Thoracic aorta (tissue), 2 donors: ENCODE measurements around the gene PMEL. TPM values are rescaled to one million over a fixed set of nuclear protein-coding genes. Genes with fewer than 3 reads are reported as not detected.

Source experiments
- ATAC-seq: fragments of 150-250 bp; one replicate; pipeline ENCODE4 v1.8.0; 2017; ENCODE audit warnings: low read depth; ENCODE audit not compliant: insufficient number of reproducible peaks, low FRiP score
- DNase-seq: peaks from one replicate; pipeline ENCODE4 v3.0.0-alpha.2; 2020; ENCODE audit warnings: low spot score
- H3K27ac ChIP-seq, 2 donors: fragments of 200-600 bp; sonication (generic); 1 replicate in 1 of 2; 2 replicates in 1 of 2; pipeline ENCODE4 v1.5.1; 2016; ENCODE audit warnings: mild to moderate bottlenecking in 2 of 2, moderate library complexity in 2 of 2
- H3K27me3 ChIP-seq: fragments of 200-600 bp; sonication (generic); replicated peaks from 2 replicates; pipeline ENCODE4 v1.6.0; 2016; ENCODE audit warnings: mild to moderate bottlenecking; ENCODE audit not compliant: insufficient read depth
- H3K36me3 ChIP-seq: fragments of 200-600 bp; sonication (generic); one replicate; pipeline ENCODE4 v1.5.1; 2016
- H3K4me1 ChIP-seq, 2 donors: fragments of 200-600 bp; sonication (generic); 1 replicate in 1 of 2; 2 replicates in 1 of 2; pipeline versions ENCODE4 v1.5.1 to v1.6.0; 2016; ENCODE audit warnings: low read depth in 2 of 2, mild to moderate bottlenecking in 1 of 2; ENCODE audit not compliant: control insufficient read depth in 1 of 2
- H3K4me3 ChIP-seq: fragments of 200-600 bp; sonication (generic); 2 replicates; pipeline ENCODE4 v1.5.1; 2016; ENCODE audit warnings: mild to moderate bottlenecking
- H3K9me3 ChIP-seq: fragments of 200-600 bp; sonication (generic); 2 replicates; pipeline ENCODE4 v1.5.1; 2016
- CTCF ChIP-seq: fragments of 200-600 bp; sonication (generic); IDR thresholded peaks from one replicate; pipeline ENCODE4 v1.5.1; 2019; ENCODE audit warnings: antibody characterized with exemption
- total RNA-seq, 2 donors: library from RNA; depleted of rRNA; stranded (reverse); fragments of >200 nt; gene quantifications; one replicate each; pipeline versions ENCODE4 v1.1.0 to v1.2.3, GENCODE V29; 2016

Gene PMEL
- total RNA-seq, 2 donors from 2014 or later = 0.99 TPM; not detected in 1

GRCh38 chr12:55969356-55969755 is 3.5 kb upstream of the PMEL start:
- Histone ChIP-seq H3K4me1 (peaks cover 12 to 32% of the 10 kb centered on the region in 2 donors), H3K9me3 (no peaks in the 10 kb centered on the region), H3K4me3 (no peak overlapping the region), H3K27ac (no peak overlapping the region), H3K27me3 (no peaks in the 10 kb centered on the region), H3K36me3 (no peaks in the 10 kb centered on the region)
- DNase-seq = no peak
- ATAC-seq = no peak
- no peak for TF ChIP-seq CTCF

- H3K4me3 ChIP-seq = peak within 1 kb of the TSS; percentile 84
- peaks cover 6 to 19% of the 10 kb centered on the region in 2 donors for H3K4me1 ChIP-seq
- ATAC-seq = peak; percentile 75
- no peaks in the 10 kb centered on the region for H3K27me3 ChIP-seq
- peak; percentile 84 for DNase-seq
- TF ChIP-seq CTCF = no peak
- H3K27ac ChIP-seq = peak within 1 kb of the TSS; percentile 78 to 83
- H3K9me3 ChIP-seq = no peaks in the 10 kb centered on the region
- H3K36me3 ChIP-seq = no peaks in the 10 kb centered on the region
These were observed 803 bp upstream of the PMEL start, which contains the start of gene CDK2 for GRCh38 chr12:55966408-55967281. TSS of gene CDK2 (plus strand) at chr12:55966830. CDS start at chr12:55967009, 179 bp downstream.

- Histone ChIP-seq H3K4me1 (peaks cover 6 to 19% of the 10 kb centered on the region in 2 donors), H3K27me3 (no peaks in the 10 kb centered on the region), H3K9me3 (no peaks in the 10 kb centered on the region), H3K27ac (no peak overlapping the region), H3K4me3 (no peak overlapping the region), H3K36me3 (no peaks in the 10 kb centered on the region)
- ATAC-seq = no peak
- DNase-seq = no peak
- no peak for TF ChIP-seq CTCF
These were observed 602 bp downstream of the PMEL start for GRCh38 chr12:55965240-55965639.

- H3K9me3 ChIP-seq = no peaks in the 10 kb centered on the region
- no peak overlapping the region for H3K4me3 ChIP-seq
- H3K27ac ChIP-seq = no peak overlapping the region
- H3K27me3 ChIP-seq = no peaks in the 10 kb centered on the region
- ATAC-seq (no peak), DNase-seq (no peak)
- no peak for TF ChIP-seq CTCF
- peaks cover 6 to 19% of the 10 kb centered on the region in 2 donors for H3K4me1 ChIP-seq
- no peaks in the 10 kb centered on the region for H3K36me3 ChIP-seq
These were observed 2.1 kb downstream of the PMEL start for GRCh38 chr12:55963760-55964159.

GRCh38 chr12:55957106-55957859 is 8.6 kb downstream of the PMEL start:
- DNase-seq (no peak), ATAC-seq (no peak)
- Histone ChIP-seq H3K36me3 (peaks cover 7% of the 10 kb centered on the region), H3K27me3 (no peaks in the 10 kb centered on the region), H3K9me3 (no peaks in the 10 kb centered on the region), H3K27ac (no peak overlapping the region), H3K4me3 (no peak overlapping the region), H3K4me1 (no peaks in the 10 kb centered on the region)
- no peak for TF ChIP-seq CTCF
